NB4 (cell line): ENCODE measurements around the gene APMAP.

Experiments used
- CTCF ChIP-seq: IDR thresholded peaks from one replicate; pipeline ENCODE4 v1.5.1; 2012; ENCODE audit warnings: low read depth, low read length
- MAX ChIP-seq: IDR thresholded peaks from 2 replicates; pipeline ENCODE4 v1.6.1; 2011; ENCODE audit warnings: low read depth, low read length
- POLR2A ChIP-seq: IDR thresholded peaks from 2 replicates; pipeline ENCODE4 v1.6.1; 2011; ENCODE audit warnings: mild to moderate bottlenecking; ENCODE audit not compliant: insufficient read length; ENCODE audit errors: extremely low read depth

- TF ChIP-seq POLR2A (no peak), CTCF (no peak), MAX (no peak)
These were observed 21.0 kb downstream of the APMAP start for GRCh38 chr20:24971376-24972101.
